SK-MEL-5 (cell line): ENCODE results near the gene MATCAP1. TPM values are rescaled to one million over a fixed set of nuclear protein-coding genes. Genes with fewer than 3 reads are reported as not detected.

Source experiments
- DNase-seq: peaks from one replicate; pipeline ENCODE4 v3.0.0-alpha.2; 2016; ENCODE audit warnings: low read depth, low spot score
- in situ Hi-C: cut with HindIII; loops from 2 replicates; pipeline ENCODE4 v1.10.0; 2016; ENCODE audit warnings: low sequenced_read_pairs, high pct_unique_total_duplicates, low pct_unique_long_range_greater_than_20kb
- polyA plus RNA-seq, 2 experiments: library from polyadenylated mRNA; depleted of rRNA; stranded (reverse); fragments of >200 nt; gene quantifications; 2 replicates each; pipeline ENCODE4 v1.2.3, GENCODE V29; 2015
- total RNA-seq: library from RNA; depleted of rRNA; stranded (reverse); fragments of >200 nt; shearing (Covaris generic); gene quantifications from 2 replicates; pipeline ENCODE4 v1.2.3, GENCODE V29; 2014; rRNA removed

Gene MATCAP1
- total RNA-seq = 3.9 and 4.4 TPM in 2 replicates
- polyA plus RNA-seq (2015; cell fraction: cytosol; rRNA removed) = 4.6 and 8.4 TPM in 2 replicates
- 167 and 246 TPM in 2 replicates for polyA plus RNA-seq (2015; cell fraction: nucleus; rRNA removed)

DNA sequence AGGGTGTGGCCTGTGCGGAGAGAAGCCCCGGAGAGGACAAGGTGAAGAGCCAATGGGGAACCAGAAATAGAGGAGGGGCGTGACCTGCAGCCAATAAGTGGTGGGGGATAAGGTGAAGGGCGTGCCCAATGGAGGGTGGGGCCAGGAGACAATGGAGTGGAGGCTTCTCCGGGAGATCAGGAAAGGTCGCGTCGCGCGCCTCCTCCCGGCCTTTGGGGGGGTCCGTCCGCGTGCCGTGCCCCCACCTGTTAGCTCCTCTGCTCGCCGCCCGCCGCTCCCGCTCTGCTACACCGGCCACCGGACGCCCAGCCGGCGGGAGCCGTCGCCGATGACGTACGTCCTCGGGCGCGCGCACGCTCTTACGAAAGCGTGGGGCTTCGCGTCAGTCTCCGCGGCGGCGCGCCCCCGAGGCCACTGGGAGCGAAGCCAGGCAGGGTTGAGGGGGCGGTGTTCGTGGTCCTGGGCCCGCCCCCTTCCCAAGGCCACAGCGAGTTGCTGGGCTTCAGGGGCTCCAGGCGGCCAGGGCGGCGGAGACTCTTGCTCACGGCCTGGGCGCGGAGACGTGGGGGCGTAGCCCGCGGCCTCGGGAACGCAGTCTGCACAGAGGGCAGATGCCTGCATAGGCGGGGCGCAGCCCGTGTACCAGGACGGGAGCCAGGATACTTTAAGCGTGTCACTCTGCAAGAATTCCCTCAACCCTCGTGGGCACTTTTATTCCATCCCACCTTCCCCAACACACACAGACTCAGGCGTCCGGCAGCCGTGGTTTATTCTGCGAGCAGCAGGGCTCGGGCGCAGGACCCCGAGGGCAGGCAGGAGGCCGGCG lies at the start of gene MATCAP1:
TSS of gene MATCAP1 (minus strand) at position 337 of the 826 bp plus-strand sequence. CDS start 3,353 bp downstream, outside the sequence.
- in situ Hi-C loops = no loop called here
- peak; percentile 97 for DNase-seq

DNA sequence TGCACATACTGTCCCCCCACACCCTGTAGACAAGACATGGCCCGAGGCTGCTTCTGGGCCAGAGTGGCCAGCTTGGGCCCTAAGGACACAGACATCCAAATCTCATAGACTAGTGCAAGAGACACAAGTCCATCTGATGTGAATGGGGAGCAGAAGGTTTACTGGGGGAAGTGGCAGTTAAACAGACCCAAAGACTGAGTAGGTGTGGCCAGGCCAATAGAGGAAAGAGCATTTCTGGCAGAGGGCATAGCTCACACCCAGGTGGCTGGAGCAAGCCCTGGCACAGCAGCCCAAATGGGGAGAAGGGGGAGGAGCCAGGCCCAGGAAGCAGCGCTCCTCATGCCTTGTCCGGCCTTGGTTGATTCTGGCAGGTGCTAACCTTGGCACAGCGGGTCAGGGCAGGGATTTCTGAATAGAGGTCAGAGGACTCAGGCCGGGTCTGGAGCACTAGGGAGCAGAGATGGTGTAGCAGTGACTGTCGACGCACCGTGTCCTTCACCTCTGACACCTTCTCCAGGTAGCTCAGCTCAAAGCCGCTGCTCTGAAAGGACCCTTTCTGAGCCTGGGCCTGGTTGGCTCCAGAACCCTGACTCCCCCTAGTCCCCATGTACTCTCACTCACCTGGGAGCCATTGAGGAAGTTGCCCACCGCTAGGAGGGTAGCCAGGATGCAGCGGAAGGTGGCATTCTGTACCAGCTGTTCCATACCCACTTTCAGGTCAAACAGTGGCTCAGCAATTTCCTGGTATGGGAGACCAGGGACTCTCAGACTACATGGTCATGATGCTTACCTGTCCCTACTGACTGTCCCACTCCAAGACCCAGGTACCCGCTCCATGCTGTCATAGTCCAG lies 47.3 kb upstream of the MATCAP1 start:
- in situ Hi-C loops = no loop called here
- DNase-seq = no peak

DNA sequence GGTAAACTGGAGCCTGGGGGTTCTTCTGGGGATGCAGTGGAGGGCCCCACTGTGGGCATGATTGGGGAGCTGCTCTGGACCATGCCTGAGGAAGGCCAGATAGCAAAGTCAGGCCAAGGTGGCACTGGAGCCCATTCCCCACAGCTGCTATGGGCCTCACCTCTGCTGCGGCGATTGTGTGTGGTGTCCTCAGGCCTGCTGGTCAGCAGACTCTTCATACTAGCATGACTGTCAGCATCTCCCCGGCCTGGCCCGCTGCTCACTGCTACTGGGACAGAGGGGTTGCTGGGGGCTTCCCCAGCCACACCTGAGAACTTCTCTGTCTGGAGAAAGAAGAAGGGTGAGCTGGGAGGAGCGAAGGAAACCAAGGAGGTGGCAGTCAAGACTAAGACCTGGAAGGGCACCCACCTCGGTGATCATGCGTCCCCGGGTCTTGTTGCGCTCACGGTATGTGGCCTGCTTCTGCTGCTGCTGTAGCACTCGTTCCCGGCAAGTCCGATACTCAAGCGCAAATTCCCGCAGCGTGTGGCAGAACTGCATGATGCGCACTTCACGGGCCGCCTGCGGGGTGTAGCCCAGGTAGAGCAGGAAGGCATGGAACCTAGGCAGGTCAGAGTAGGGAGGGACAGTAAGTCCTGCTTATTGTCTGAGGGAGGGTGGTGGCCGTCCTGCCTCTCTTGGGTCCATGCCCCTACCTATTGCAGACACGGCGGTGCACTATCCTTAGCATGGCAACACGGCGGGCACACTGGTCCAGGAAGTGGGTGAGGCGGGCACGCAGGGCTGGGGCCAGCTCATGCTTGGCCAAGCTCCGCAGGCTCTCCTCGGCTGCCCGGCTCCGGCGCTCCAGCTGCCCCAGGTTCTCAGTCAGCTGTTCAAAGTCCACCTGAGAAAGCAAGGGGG lies 46.4 kb upstream of the MATCAP1 start:
- in situ Hi-C loops = no loop called here
- DNase-seq = no peak

DNA sequence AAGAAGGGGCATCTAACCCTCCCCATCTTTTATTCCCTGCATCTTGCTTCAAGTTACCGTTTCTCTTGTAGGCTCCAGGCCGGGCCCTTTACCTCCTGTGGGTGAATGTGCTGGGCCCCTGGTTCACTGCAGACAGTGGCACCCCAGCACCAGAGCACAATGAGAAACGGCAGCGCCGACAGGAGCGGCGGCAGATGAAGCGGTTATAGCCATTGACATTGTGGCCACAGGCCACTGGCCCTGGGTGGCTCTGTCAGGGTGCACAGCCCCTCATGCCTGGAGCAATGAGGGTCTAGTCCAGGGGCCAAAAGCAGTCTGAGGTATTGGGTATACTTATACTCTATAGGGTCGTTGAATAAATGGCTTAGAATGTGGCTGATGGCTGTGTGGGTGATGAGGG lies 45.1 kb upstream of the MATCAP1 start:
- DNase-seq = no peak
- in situ Hi-C loops = no loop called here

DNA sequence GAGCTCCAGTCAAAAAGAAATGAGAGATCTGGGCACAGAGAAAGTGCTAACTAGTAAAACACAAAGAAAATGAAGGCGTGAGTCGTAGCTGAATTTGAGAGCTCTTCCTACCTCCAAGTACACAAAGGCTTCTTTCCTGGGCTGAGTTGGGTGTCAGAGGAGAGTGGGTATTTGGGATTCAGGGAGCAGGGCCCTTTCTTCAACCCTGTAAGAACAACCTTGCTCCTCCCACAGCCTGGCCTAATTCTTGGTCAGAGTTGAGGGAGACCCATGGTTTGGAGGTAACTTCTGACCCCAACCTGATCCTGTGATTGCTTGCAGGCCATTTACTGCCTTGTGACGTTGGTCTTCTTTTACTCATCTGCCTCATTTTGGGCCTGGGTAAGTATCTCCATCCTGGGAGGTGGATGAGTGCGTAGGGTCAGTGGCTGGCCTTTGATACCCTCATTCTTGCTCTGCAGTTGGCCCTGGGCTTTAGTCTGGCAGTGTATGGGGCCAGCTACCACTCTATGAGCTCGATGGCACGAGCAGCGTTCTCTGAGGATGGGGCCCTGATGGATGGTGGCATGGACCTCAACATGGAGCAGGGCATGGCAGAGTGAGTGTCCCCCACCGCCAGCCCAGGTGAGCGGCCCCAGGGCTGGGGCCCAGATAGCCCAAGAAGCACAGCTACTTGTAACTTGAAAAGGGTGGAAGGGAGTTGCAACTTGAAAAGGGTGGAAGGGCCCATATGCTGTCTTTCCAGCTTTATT lies 44.4 kb upstream of the MATCAP1 start:
- DNase-seq = no peak
- in situ Hi-C loops = no loop called here

DNA sequence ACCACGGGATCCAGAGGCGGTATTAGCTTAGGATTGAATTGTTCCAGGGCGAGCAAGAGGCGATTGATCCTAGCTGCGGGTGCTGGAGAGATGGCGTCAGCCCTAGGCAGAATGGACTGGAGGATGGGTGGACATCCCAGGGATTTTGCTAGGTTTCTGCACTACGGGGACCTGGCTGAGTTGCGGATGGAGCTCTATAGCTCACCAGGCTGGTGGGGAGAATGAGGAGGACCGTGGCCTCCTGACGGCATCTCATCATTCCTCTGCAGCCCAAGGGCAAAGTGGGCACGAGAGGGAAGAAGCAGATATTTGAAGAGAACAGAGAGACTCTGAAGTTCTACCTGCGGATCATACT lies 43.8 kb upstream of the MATCAP1 start:
- in situ Hi-C loops = no loop called here

DNA sequence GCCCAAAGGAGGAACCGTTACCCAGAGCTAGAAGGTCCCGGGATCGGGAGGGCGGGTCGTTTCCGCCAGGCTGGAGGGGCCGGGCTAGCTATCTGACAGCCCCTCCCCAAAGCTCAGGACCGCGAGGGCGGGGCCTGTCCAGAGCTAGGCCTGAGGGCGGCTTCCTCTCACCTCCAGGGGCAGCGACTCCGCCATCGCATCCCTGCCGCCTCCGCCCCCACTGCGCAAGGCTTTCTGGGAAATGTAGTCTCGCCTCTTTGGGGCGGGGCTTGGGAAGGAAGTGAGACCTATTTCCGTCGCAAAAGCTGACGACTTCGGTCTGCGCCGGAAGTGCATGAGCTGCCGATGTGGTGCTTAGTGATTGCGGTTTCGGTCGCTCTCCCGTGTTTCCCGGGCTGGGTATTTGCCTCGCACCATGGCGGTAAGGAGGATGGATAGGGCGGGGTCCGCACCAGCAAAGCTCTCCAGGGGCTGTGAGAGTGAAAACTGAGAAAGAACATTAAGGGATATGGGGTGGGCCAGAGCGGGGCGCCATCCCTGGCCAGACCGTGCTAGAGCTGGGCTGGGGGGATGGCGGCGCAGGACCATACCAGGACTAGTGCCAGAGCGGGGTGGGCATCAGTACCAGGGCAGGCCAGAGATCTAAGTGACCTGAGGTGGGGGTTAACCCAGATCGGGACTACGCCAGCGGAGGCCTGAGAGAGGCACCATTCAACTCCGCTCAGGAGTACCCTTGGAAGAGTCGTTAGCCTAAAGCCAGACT lies 43.2 kb upstream of the MATCAP1 start, which contains the start of gene TMEM208:
TSS of gene TMEM208 (plus strand) at position 327 of the 763 bp plus-strand sequence. CDS start at position 416, 89 bp downstream.
- DNase-seq = peak; percentile 98
- in situ Hi-C loops = no loop called here

More for the DNA sequence above, 43.8 kb upstream of the MATCAP1 start:
- DNase-seq = no peak

DNA sequence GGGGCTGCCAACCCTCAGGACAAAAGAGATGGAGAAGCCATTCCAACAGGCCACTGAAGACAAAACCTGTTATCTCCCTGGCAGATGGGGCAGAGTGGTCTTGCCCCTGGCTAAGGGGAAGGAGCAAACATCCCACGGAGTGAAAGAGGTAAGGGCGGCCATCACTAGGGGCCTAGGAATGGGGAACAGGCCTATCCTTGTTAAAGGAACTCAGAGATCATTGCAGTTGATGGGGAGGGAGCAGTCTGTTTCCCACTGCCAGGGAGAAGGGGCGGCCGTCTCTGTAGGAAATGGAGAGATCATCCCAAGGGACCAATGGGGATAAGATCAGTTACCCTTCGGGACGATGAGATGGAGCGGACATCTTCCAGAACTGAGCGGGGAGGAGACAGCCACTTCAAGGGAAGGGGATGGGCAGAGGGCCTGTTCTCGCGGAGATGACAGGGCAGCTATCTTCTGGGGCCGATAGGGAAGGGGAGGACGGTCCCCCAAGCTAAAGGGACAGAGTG lies 42.6 kb upstream of the MATCAP1 start:
- DNase-seq = no peak
- in situ Hi-C loops = no loop called here

DNA sequence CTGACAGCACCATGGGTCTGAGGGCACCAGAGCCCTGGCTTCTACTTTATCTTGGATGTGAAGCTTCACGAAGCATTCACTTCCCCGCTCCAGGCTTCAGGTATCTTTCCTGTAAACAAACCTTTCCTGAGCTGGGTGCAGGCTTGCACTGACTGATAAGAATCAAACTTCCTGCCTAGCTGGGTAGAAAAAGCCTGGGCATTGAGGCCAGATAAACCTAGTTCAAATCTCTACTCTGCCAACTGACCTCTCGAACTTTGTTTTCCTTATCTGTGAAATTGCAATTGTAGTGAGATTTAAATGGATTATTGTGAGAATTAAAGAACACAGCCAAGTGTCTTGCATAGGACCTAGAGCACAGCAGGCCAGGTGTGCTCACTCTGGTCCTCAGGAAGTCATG lies 40.2 kb upstream of the MATCAP1 start:
- no peak for DNase-seq
- in situ Hi-C loops = no loop called here

DNA sequence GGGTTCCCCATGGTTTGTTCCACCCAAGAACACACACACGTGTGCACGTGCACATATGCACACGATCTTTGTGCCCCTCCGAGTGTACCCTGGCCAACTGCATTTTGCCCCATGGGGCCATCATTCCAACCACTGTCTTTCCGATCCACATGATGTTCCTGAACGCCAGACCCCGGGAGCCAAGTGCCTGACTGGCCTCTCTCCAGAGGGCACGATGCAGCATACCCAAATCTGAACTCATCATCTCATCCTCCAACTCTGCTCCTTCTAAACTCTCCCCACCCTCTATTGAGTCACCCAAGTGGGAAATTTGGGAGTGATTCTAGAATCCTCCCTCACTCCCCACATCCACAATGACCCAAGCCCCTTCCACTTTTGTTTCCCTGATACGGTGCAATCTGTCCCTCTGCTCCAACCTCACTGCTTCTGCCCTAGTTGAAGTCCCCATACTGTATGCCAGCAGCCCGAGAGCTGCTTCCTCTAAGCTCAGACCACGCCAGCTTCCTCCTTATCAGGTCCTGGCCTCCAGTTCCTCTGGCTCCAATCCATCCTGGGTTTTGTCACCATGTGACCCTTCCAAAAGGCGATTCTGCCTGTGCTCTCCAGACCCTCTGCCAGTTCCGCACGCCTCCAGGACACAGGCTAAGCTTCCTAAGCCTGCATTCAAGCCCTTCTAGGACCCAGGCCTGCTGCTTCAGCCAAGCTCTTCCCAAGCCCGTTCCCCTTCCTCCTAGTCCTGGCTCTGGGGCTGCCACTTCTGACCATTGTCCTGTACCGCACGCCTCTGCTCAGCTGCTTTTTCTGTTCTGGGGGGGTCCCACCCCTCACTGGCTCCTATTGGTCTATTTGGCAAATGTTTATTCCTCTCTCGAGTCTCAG lies 33.1 kb upstream of the MATCAP1 start:
- DNase-seq = no peak
- in situ Hi-C loops = no loop called here

DNA sequence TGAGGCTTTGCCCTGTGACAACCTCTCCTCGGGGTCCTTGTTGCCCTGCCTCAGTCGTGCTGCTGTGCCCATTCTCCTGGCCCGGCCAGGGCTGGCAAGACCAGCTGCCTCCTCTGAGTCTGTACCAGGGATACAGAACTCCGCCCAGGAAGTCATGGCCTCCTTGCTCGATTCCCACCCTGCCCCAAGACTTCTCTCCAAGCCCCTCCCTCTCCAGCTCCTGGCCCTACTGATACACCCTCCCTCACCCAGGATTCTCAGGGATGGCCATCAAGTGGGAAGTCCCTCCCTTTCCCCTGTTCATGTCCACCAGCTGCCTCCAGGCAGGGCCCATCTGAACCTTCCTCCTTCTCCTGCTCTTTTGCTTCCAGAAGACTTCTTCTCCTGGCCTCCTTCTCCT lies 31.9 kb upstream of the MATCAP1 start:
- DNase-seq = peak; percentile 12
- in situ Hi-C loops = no loop called here

DNA sequence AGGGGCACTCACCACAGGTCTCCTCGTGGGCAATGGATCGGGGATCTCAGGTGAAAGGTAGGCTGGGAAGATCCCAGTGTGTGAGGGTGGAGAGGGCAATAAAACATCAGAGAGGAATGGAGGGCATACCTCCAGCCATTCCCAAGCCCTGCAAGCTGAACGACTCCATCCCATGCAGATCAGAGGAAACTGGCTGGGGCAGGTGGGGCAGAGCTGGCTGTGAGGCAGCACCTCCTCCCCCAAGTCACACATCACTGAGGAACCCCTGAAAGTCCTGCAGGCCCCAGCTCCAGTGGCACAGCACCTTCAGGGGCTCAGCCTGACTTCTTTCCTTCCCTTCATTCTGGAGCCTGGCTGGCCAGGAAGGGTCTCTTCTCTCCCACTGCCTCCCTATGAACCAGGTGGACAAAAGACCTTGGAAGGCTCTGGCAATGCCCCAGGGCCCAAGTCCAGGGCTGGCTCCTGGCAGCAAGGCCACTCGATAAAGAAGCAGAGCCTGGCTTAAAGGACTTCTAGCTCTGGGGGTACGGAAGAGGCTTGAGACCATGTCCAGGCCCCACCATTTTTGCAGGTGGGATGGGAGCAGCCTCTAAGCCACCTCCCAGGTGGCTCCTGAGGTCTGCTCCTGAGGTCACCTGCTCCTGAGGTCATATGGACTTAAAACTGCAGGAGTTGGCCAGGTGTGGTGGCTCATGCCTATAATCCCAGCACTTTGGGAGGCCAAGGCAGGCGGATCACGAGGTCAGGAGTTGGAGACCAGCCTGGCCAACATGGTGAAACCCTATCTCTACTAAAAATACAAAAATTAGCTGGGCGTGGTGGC lies 29.6 kb upstream of the MATCAP1 start:
- in situ Hi-C loops = no loop called here
- DNase-seq = no peak

DNA sequence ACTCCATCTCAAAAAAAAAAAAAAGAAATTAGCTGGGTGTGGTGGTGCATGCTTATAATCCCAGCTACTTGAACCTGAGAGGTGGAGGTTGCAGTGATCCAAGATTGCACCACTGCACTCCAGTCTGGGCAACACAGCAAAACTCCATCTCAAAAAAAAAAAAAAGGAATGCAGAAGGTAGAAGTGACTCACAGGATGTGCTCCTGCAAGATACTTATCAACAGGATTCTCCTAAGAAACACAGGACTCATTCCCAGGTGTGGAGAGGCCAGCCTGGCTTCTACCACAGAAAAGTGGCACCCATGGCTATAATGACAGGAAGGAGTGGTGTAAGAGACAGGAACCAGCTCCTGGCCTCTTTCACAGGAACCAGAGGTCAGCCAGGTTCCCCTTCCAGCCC lies 29.0 kb upstream of the MATCAP1 start:
- DNase-seq = no peak

DNA sequence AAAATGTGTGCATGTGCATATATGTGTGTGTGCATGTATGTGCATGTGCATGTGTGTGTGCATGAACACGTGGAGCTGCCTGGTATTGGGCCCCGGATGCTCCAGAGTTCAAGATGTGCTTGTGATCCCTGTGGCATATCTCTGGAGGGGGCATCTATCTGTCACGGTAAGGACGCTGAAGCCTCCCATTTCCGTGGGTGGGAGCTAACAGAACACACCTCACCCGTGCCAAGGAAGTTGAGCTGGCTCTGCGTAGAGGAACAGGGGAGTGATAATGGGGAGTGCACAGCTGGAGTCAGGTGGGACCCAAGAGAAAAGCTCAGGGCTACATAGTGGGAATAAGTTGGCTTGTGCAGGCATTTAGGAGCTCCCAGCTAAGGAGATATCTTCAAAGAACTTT lies 27.9 kb upstream of the MATCAP1 start:
- no peak for DNase-seq
- in situ Hi-C loops = no loop called here

More for the DNA sequence above, 29.0 kb upstream of the MATCAP1 start:
- in situ Hi-C loops = no loop called here
